ENCODE data around the gene RPTOR.

The RPTOR gene

GRCh38 chr17:80839026-80839345 is 294.3 kb downstream of the RPTOR start:
- Mint-ChIP-seq H3K9me3 (no peaks in the 10 kb centered on the region), H3K4me3 (no peak overlapping the region), H3K27ac (ENCODE audit: low read depth) (no peak overlapping the region), H3K4me1 (no peaks in the 10 kb centered on the region), H3K36me3 (ENCODE audit: insufficient read depth) (peaks cover 11% of the 10 kb centered on the region), H3K27me3 (no peaks in the 10 kb centered on the region)
- no peak for DNase-seq (ENCODE audit: low spot score in 2 of 2)
- no peak for ATAC-seq (replicated peaks; ENCODE audit: extremely low read depth, poor library complexity, severe bottlenecking)

DNA sequence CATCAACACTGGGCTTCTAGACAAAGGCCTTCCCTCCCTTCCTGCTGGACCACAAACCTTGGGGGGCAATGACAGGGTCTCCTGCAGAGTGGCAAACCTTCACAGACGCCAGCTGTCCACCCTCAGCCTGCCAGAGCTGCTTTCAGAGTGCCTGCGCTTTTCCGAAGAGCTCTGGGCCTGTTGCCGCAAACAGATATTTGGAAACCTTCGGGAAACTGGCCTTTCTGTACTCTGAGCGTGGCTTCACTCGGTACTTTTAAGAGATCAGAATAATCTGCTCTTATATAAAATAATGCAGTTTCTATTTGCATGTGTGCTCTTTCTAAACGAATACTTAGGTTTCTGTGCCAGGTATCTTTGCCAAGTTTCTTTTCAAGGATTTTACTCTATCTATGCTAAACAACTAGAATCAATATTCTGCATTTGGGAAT is 294.9 kb downstream of the RPTOR start:
- no peak overlapping the region for H3K27ac Mint-ChIP-seq (ENCODE audit: low read depth)

DNA sequence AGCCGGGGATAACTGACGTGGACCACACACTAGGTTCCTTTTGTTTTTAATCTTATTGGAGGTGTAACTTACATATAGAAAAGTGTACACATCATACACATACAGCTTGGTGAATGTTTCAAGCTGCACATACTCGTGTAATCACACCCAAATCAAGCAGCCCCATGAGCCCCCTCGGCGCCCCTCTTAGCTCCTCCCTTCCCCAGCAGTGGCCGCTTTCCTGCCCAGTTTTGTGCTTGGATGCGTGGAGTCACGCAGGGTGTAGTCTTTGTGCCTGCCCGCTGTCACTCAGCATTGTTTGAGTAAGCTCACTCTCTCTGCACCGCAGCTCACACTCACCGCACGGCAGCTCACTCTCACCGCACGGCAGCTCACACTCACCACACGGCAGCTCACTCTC is 295.3 kb downstream of the RPTOR start:
- ATAC-seq (replicated peaks; ENCODE audit: extremely low read depth, poor library complexity, severe bottlenecking) (no peak), DNase-seq (ENCODE audit: low spot score in 2 of 2) (no peak)
- no peaks in the 10 kb centered on the region for H3K4me1 Mint-ChIP-seq
- H3K4me3 Mint-ChIP-seq = no peak overlapping the region
- H3K9me3 Mint-ChIP-seq = no peaks in the 10 kb centered on the region
- H3K36me3 Mint-ChIP-seq (ENCODE audit: insufficient read depth) = peaks cover 11% of the 10 kb centered on the region
- no peak overlapping the region for H3K27ac Mint-ChIP-seq (ENCODE audit: low read depth)
- H3K27me3 Mint-ChIP-seq = no peaks in the 10 kb centered on the region

More for the DNA sequence above, 294.9 kb downstream of the RPTOR start:
- Mint-ChIP-seq H3K27me3 (no peaks in the 10 kb centered on the region), H3K4me3 (no peak overlapping the region), H3K9me3 (no peaks in the 10 kb centered on the region), H3K4me1 (no peaks in the 10 kb centered on the region), H3K36me3 (ENCODE audit: insufficient read depth) (peaks cover 11% of the 10 kb centered on the region)
- ATAC-seq (replicated peaks; ENCODE audit: extremely low read depth, poor library complexity, severe bottlenecking) (no peak), DNase-seq (ENCODE audit: low spot score in 2 of 2) (no peak)

GRCh38 chr17:80842456-80843013 is 297.9 kb downstream of the RPTOR start:
- ATAC-seq (replicated peaks; ENCODE audit: extremely low read depth, poor library complexity, severe bottlenecking) = no peak
- Mint-ChIP-seq H3K27ac (ENCODE audit: low read depth) (no peak overlapping the region), H3K9me3 (no peaks in the 10 kb centered on the region), H3K4me3 (no peak overlapping the region), H3K36me3 (ENCODE audit: insufficient read depth) (peaks cover 9% of the 10 kb centered on the region), H3K27me3 (no peaks in the 10 kb centered on the region), H3K4me1 (peaks cover 18% of the 10 kb centered on the region)
- DNase-seq (ENCODE audit: low spot score in 2 of 2) = no peak

- peaks cover 3% of the 10 kb centered on the region for H3K36me3 Mint-ChIP-seq (ENCODE audit: insufficient read depth)
- no peak for ATAC-seq (replicated peaks; ENCODE audit: extremely low read depth, poor library complexity, severe bottlenecking)
- H3K4me3 Mint-ChIP-seq = no peak overlapping the region
- peaks cover 26% of the 10 kb centered on the region for H3K4me1 Mint-ChIP-seq
- no peak for DNase-seq (ENCODE audit: low spot score in 2 of 2)
- no peaks in the 10 kb centered on the region for H3K9me3 Mint-ChIP-seq
- H3K27me3 Mint-ChIP-seq = no peaks in the 10 kb centered on the region
- H3K27ac Mint-ChIP-seq (ENCODE audit: low read depth) = no peak overlapping the region
Observed at GRCh38 chr17:80843741-80844156, 299.1 kb downstream of the RPTOR start.

DNA sequence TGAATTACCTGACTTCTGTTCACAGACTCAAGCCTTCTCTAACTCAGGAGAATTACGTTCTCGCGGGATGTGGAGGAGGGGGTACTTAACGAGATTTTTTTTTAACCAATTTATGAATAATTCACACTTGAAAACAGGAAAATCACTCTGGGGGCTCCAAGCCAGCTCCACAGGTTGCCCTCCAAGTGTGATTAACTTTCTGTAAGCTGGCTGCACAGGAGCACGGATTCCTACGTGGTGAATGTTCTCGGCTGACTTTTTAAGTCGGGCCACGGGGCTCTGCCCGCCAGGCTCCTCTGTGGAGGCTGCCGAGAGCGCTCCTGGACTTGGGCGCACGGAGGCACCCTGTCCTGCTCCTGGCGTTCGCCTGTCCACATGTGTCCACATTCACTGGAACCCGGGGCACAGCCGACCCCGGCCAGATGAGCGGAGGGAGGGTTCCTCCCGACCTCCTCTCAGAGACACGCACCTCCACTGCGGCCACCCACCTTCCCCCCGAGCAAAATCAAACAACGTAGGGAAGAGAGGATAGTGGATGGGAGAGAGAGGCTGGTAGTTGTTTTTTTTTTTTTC is 299.9 kb downstream of the RPTOR start:
- Mint-ChIP-seq H3K27me3 (no peaks in the 10 kb centered on the region), H3K4me3 (no peak overlapping the region), H3K4me1 (peaks cover 26% of the 10 kb centered on the region), H3K36me3 (ENCODE audit: insufficient read depth) (peaks cover 1% of the 10 kb centered on the region), H3K27ac (ENCODE audit: low read depth) (no peak overlapping the region), H3K9me3 (no peaks in the 10 kb centered on the region)
- ATAC-seq (replicated peaks; ENCODE audit: extremely low read depth, poor library complexity, severe bottlenecking) (no peak), DNase-seq (ENCODE audit: low spot score in 2 of 2) (no peak)

DNA sequence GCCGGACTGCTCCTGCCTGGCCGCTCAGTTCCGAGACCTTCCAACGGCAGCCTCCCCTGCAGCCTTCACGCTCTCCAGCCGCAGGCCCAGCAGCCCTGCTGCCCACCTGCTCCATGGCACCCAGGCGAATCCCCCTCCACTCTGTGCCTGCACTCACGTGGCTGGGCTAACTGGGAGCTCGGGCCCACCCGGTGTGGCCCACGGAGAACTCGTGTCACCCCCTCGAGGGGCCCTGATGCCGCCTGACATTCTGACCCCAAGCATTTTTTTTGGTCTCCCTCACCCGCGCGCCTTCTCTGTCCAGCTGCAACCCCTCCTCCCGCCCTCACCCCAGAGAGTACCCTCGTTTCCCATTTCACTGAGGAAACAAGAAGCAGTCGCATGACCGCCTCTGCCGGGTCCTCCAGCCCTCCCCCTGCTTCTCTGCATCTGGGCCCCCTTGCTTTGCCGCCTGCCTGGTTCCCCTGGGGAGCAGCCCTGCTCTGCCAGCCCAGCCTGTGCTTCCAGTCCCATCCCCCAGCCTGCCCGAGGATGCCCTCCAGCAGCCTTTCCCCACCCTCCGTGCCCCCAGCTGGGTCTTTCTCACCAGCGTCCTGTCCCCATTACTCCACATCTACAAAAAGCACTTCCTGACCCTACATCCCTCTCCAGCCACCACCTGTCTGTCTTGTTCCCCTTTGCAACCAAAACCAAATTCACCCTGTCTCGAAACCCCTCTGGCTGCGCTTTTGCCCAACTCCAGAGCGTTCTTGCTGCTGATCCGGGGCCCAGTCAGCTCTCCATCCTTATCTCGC is 300.6 kb downstream of the RPTOR start:
- ATAC-seq (replicated peaks; ENCODE audit: extremely low read depth, poor library complexity, severe bottlenecking) = no peak
- no peaks in the 10 kb centered on the region for H3K27me3 Mint-ChIP-seq
- H3K9me3 Mint-ChIP-seq = no peaks in the 10 kb centered on the region
- no peak for DNase-seq (ENCODE audit: low spot score in 2 of 2)
- H3K4me1 Mint-ChIP-seq = peaks cover 26% of the 10 kb centered on the region
- H3K27ac Mint-ChIP-seq (ENCODE audit: low read depth) = peak overlapping the region; percentile 91
- peaks cover 1% of the 10 kb centered on the region for H3K36me3 Mint-ChIP-seq (ENCODE audit: insufficient read depth)
- H3K4me3 Mint-ChIP-seq = no peak overlapping the region

DNA sequence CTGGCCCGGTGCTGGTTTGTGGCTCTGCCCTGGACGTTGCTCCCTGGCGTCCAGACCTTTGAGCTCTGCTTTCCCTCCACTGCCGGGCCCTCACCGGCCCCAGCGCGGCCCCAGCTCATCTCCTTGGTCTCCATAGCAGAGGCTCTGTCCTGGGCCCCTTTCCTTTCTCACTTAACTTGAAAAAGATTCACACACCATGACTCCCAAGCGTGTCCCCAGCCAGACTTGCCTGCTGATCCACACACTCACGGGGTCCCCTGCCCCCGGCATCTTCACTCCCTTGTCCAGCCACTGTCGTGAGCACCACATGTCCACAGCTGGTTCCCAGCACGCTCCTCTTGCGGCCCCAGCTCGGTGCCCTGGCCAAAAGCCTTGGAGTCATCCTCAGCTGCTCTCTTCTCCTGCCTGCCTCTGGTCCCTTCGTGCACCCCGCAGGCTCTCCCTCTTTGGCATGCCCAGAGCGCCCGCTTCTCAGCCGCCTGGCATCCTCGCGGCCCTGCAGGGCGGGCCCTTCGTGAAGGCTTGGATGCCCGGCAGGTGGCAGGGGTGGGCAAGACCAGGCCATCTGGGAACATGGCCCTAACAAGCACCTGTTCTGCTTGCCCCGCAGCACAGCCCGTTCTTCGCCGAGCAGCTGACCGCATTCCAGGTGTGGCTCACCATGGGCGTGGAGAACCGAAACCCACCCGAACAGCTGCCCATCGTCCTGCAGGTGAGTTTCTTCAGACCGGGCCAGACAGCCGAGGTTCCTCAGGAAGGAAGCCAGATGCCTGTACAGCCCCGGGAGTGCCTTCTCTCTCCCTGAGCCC is 301.4 kb downstream of the RPTOR start:
- H3K9me3 Mint-ChIP-seq = no peaks in the 10 kb centered on the region
- H3K27ac Mint-ChIP-seq (ENCODE audit: low read depth) = peak overlapping the region; percentile 91
- no peak overlapping the region for H3K4me3 Mint-ChIP-seq
- ATAC-seq (replicated peaks; ENCODE audit: extremely low read depth, poor library complexity, severe bottlenecking) (no peak), DNase-seq (ENCODE audit: low spot score in 2 of 2) (no peak)
- H3K36me3 Mint-ChIP-seq (ENCODE audit: insufficient read depth) = peaks cover 3% of the 10 kb centered on the region
- no peaks in the 10 kb centered on the region for H3K27me3 Mint-ChIP-seq
- peaks cover 26% of the 10 kb centered on the region for H3K4me1 Mint-ChIP-seq

DNA sequence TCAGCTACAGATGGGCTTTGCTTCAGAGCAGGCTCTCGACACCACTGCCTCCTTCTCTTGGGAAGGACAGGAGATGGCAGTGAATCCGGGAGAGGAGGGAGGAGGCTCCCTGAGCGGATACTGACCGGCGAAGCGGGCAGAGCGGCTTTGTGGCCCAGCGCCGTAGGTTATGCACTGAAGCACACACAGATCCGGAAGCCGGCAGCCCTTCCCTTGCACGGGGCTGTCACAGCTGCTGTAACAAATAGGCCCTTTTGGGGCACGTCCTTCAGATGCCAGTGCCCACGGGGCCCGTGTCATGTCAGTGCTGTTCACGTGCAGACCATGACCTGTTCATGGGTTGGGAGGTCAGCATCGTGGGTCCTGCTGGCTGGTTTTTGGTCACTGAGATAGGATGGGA is 302.3 kb downstream of the RPTOR start:
- H3K36me3 Mint-ChIP-seq (ENCODE audit: insufficient read depth) = peaks cover 7% of the 10 kb centered on the region
- DNase-seq (ENCODE audit: low spot score in 2 of 2) (no peak), ATAC-seq (replicated peaks; ENCODE audit: extremely low read depth, poor library complexity, severe bottlenecking) (no peak)
- H3K9me3 Mint-ChIP-seq = no peaks in the 10 kb centered on the region
- peak overlapping the region; percentile 91 for H3K27ac Mint-ChIP-seq (ENCODE audit: low read depth)
- H3K4me1 Mint-ChIP-seq = peaks cover 26% of the 10 kb centered on the region
- peak overlapping the region; percentile 59 for H3K4me3 Mint-ChIP-seq
- H3K27me3 Mint-ChIP-seq = no peaks in the 10 kb centered on the region

DNA sequence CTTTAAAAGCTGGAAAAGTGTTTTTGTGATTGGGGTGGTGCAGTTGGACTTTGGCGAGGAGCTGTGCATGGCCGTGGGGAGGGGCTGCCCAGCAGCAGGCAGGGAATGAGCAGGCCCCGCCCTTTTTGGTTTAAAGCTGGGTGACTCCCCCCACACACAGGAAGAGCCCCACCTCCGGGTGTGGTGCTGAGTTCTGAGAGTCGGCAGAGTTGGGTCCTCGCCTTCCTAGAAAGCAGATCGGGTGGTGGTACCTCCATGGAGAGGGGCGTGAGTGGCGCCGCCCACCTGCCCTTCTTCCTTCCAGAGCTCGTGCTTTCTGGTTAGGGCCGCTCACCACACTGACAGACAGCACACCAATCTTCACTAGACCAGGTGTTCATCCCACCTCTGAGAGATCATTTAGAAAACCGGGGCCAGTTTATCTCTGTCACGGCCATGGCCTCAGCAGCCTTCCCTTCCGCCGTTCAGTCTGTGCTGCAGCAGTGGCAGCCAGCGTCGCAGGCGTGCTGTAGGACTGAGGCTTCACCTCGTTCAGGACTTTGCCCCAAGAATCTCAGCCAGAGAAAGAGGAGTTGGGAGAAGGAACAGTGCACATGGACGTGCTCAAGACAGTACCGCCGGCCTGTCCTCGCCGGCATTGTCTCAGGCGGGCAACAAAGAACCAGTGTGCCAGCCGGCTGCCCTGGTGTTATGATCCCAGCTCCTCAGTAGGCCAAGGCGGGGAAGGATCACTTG is 303.0 kb downstream of the RPTOR start:
- H3K36me3 Mint-ChIP-seq (ENCODE audit: insufficient read depth) = peaks cover 7% of the 10 kb centered on the region
- H3K4me1 Mint-ChIP-seq = peaks cover 26% of the 10 kb centered on the region
- H3K9me3 Mint-ChIP-seq = no peaks in the 10 kb centered on the region
- no peak for DNase-seq (ENCODE audit: low spot score in 2 of 2)
- peak overlapping the region; percentile 91 for H3K27ac Mint-ChIP-seq (ENCODE audit: low read depth)
- ATAC-seq (replicated peaks; ENCODE audit: extremely low read depth, poor library complexity, severe bottlenecking) = peak; percentile 65
- H3K4me3 Mint-ChIP-seq = peak overlapping the region; percentile 59
- H3K27me3 Mint-ChIP-seq = no peaks in the 10 kb centered on the region

GRCh38 chr17:80848449-80849102 is 303.9 kb downstream of the RPTOR start:
- DNase-seq (ENCODE audit: low spot score in 2 of 2) (no peak), ATAC-seq (replicated peaks; ENCODE audit: extremely low read depth, poor library complexity, severe bottlenecking) (no peak)
- H3K4me1 Mint-ChIP-seq = peaks cover 26% of the 10 kb centered on the region
- H3K27ac Mint-ChIP-seq (ENCODE audit: low read depth) = peak overlapping the region; percentile 91
- no peaks in the 10 kb centered on the region for H3K27me3 Mint-ChIP-seq
- peak overlapping the region; percentile 59 for H3K4me3 Mint-ChIP-seq
- H3K36me3 Mint-ChIP-seq (ENCODE audit: insufficient read depth) = peaks cover 7% of the 10 kb centered on the region
- H3K9me3 Mint-ChIP-seq = no peaks in the 10 kb centered on the region

DNA sequence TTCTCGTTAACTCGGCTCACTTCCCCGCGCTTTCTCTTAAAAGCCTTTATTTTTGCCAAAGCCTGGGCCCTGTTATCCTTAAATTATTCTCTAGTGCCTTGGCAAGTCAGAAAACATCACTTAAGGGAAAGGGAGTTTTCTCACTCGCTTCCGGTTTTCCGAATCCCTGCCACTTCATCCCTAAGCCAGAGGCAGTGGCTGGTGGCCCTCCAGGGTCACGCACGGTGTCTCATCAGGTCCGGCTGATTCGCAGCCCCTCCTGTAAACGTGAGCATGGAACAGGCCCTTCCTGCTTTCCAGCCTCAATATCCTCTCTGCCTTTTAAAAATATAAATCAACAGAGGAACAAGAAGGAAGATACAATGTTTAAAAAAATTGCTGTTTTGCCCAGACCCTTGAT is 304.5 kb downstream of the RPTOR start:
- Mint-ChIP-seq H3K27me3 (no peaks in the 10 kb centered on the region), H3K9me3 (no peaks in the 10 kb centered on the region), H3K36me3 (ENCODE audit: insufficient read depth) (peaks cover 7% of the 10 kb centered on the region), H3K4me1 (peaks cover 26% of the 10 kb centered on the region), H3K4me3 (no peak overlapping the region), H3K27ac (ENCODE audit: low read depth) (no peak overlapping the region)
- no peak for DNase-seq (ENCODE audit: low spot score in 2 of 2)
- no peak for ATAC-seq (replicated peaks; ENCODE audit: extremely low read depth, poor library complexity, severe bottlenecking)

All from central memory CD8-positive, alpha-beta T cell (primary cell).